NCI-H774 (cell line): Measurements from ENCODE around the gene PRKCI.
"Not testable (repeated sequence)": the region's sequence is repeated elsewhere in the genome, so short reads cannot be mapped to it uniquely, and the experiment has no call there.

Source experiments
- DNase-seq: peaks from one replicate; lab custom pipeline; 2025; lab: John Stamatoyannopoulos, UW

The PRKCI gene

GRCh38 chr3:170221924-170222646, at the start of gene PRKCI:
PRKCI (plus strand) TSS chr3:170222424; CDS start chr3:170222670, 246 bp downstream.
- peak; percentile 98 for DNase-seq

GRCh38 chr3:170178651-170179050, 43.6 kb upstream of the PRKCI start:
- DNase-seq = no peak

- DNase-seq = no peak
These were observed 42.8 kb upstream of the PRKCI start for GRCh38 chr3:170179432-170179831.

GRCh38 chr3:170180079-170180907, 41.9 kb upstream of the PRKCI start:
- no peak for DNase-seq

GRCh38 chr3:170180908-170181885, 41.0 kb upstream of the PRKCI start, which contains the start of gene PHC3:
PHC3 (minus strand) TSS chr3:170181733; CDS start chr3:170181715, 18 bp downstream.
- peak; percentile 97 for DNase-seq

GRCh38 chr3:170189398-170190256, 32.6 kb upstream of the PRKCI start:
- DNase-seq = no peak

- not testable (repeated sequence) for DNase-seq
These were observed 26.5 kb upstream of the PRKCI start for GRCh38 chr3:170195759-170196158.

- no peak for DNase-seq
These were observed 25.4 kb upstream of the PRKCI start for GRCh38 chr3:170196833-170197232.

- DNase-seq = no peak
These were observed 21.2 kb upstream of the PRKCI start for GRCh38 chr3:170200987-170201386.

GRCh38 chr3:170201527-170201926, 20.7 kb upstream of the PRKCI start:
- DNase-seq = no peak

- no peak for DNase-seq
These were observed 18.8 kb upstream of the PRKCI start for GRCh38 chr3:170203457-170203856.

GRCh38 chr3:170204023-170204472, 18.2 kb upstream of the PRKCI start:
- DNase-seq = no peak

- DNase-seq = no peak
These were observed 17.7 kb upstream of the PRKCI start for GRCh38 chr3:170204509-170204908.

- DNase-seq = no peak
These were observed 16.9 kb upstream of the PRKCI start for GRCh38 chr3:170205302-170205701.

GRCh38 chr3:170206164-170206762, 16.0 kb upstream of the PRKCI start:
- not testable (repeated sequence) for DNase-seq

GRCh38 chr3:170207717-170208116, 14.5 kb upstream of the PRKCI start:
- no peak for DNase-seq

GRCh38 chr3:170211668-170212067, 10.6 kb upstream of the PRKCI start:
- DNase-seq = no peak

- no peak for DNase-seq
These were observed 2.4 kb upstream of the PRKCI start for GRCh38 chr3:170219850-170220249.

- DNase-seq = no peak
These were observed 1.4 kb upstream of the PRKCI start for GRCh38 chr3:170220871-170221270.
